GM20000 (cell line): ENCODE results near the gene MYD88.

ENCODE experiments used
- DNase-seq: peaks from one replicate; pipeline ENCODE4 v3.0.0; 2012; ENCODE audit warnings: low spot score
- CTCF ChIP-seq: IDR thresholded peaks from 2 replicates; pipeline ENCODE4 v1.5.1; 2012; ENCODE audit warnings: mild to moderate bottlenecking, control low read depth; ENCODE audit errors: extremely low read depth, missing control alignments

MYD88 gene

DNA sequence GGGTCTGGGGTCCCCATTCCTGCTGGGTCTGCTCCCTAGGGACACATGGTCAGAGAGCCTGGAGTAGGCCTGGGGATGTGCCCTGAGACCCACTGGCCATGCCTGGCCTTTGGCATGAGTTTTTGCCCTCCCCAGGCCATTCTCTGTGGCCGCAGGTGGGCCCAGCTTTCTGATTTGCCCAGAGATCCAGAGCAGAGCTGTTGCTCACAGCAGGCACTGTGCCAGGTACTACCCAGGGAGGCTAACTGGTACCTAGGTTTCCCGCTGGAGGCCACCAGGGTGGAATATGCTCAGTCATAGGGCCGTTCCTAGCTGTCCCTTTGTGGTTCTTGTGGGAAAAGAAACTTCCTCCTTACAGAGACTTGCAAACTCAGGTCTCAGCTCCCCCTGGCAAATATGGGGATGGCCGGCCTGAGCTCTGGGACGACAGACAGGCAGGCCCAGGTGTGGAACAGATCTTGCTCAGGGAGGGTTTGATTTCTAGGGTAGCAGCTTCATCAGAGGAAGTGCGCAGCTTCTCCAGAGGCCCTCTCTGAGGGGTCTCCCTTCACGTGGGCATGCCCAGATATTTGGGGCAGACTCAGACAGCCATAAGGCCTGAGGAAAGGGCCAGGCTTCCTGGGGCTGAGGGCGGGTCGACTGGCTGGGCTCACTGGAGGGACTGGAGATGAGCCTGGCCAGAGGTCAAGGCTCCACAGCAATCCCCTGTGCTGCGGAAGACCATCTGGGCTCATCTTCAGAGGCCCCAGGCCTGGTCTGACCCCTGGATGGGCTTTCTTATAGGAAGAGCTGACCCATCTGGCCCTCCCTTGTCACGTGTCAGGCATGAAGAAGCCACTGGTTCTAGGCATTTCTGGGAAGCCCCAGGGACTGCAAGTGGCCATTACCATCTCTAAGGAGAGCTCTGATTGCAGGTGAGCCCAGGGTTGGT lies 29.5 kb upstream of the MYD88 start:
- TF ChIP-seq CTCF: no peak
- DNase-seq: no peak

- no peak for TF ChIP-seq CTCF
- DNase-seq: no peak
These were observed 28.7 kb upstream of the MYD88 start for GRCh38 chr3:38109580-38110313.

DNA sequence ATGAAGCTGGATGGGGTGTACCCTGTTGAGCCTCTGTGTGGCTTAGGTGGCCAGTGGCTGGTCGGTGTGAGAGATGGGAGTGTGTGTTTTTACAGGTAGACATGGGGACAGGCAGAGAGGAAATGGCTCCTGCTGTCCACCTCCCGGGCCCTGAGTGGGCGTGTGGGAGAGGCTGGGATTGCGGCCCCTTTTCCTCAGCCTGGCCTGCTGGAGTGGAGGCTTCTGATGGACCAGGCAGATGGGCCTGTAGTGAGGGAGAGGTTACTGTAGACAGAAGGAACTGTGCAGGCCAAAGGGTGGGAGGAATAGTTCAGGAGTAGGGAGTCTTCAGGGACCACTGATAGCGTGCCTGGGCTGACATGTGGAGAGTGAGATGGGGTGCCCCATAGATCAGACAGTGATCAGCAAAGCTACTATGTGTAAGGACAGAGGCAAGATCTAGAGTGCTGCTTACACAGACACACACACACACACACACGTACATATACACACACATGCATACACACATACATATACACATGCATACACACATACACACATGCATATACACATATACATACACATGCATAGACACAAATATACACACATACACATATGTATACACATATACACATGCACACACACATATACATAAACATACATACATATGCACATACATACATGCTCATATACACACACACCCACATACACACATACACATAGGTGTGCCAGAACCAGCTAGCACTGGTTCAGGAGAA lies 28.0 kb upstream of the MYD88 start:
- no peak for DNase-seq
- no peak for TF ChIP-seq CTCF

DNA sequence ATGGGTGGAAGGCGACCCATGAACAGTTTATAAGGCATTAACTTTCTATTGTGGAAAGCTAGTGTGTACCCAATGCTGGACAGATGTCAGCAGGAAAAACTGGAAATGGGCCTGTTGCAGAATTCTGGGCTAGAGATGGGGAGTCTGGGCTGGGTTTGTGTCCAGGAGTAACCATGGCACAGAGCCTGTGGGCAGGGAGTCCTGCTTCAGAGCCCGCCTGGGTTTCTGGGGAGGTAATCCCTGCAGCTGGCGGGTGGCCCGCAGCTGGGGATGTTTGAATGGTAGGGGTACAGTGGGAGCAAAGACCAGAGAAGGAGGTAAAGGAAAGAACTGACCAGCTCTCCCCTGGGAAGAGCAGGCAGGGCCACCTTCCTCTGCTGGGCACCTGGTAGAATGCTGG lies 27.3 kb upstream of the MYD88 start:
- no peak for TF ChIP-seq CTCF
- no peak for DNase-seq

GRCh38 chr3:38111696-38112377 lies 26.6 kb upstream of the MYD88 start:
- DNase-seq: no peak
- TF ChIP-seq CTCF: no peak

- DNase-seq: no peak
- no peak for TF ChIP-seq CTCF
These were observed 26.1 kb upstream of the MYD88 start for GRCh38 chr3:38112378-38112761.
